SK-N-MC (cell line): Measurements from ENCODE around the gene C1S.

Experiments used
- EZH2 ChIP-seq: fragments of 200-600 bp; sonication (generic); IDR thresholded peaks from one replicate; pipeline ENCODE4 v1.6.1; 2017; ENCODE audit warnings: antibody characterized with exemption
- POLR2AphosphoS5 ChIP-seq: IDR thresholded peaks from 2 replicates; pipeline ENCODE4 v1.6.1; 2012; ENCODE audit warnings: mild to moderate bottlenecking, low read depth, low read length, borderline replicate concordance

- no peak for TF ChIP-seq EZH2
- no peak for TF ChIP-seq POLR2AphosphoS5
Observed at GRCh38 chr12:7069386-7069785, 8.9 kb downstream of the C1S start.
